ENCODE results near the gene ZNF285. TPM values are rescaled to one million over a fixed set of nuclear protein-coding genes. Genes with fewer than 3 reads are reported as not detected.

Gene ZNF285
- total RNA-seq, 1 experiment from 2014 or later: 1.4 TPM

Other genes with a start within 250 kb of the ZNF285 start
- gene ZNF226, start 236.5 kb downstream of the ZNF285 start, total RNA-seq (2021; ENCODE audit: unreplicated experiment): 21.7 TPM
- 15.4 TPM for gene ZNF227, start 189.1 kb downstream of the ZNF285 start, total RNA-seq (2021; ENCODE audit: unreplicated experiment)
- gene ZNF233, start 141.7 kb downstream of the ZNF285 start, total RNA-seq (2021; ENCODE audit: unreplicated experiment): 1.8 TPM
- 5.1 TPM for gene ZNF235, start 96.6 kb downstream of the ZNF285 start, total RNA-seq (2021; ENCODE audit: unreplicated experiment)
- 4.3 TPM for gene ZNF112, start 44.9 kb downstream of the ZNF285 start, total RNA-seq (2021; ENCODE audit: unreplicated experiment)
- gene ZNF229, start 46.9 kb upstream of the ZNF285 start, total RNA-seq (2021; ENCODE audit: unreplicated experiment): 11.9 TPM
- 6.7 TPM for gene ZNF180, start 98.9 kb upstream of the ZNF285 start, total RNA-seq (2021; ENCODE audit: unreplicated experiment)
- not detected for gene CEACAM20, start 128.1 kb upstream of the ZNF285 start, total RNA-seq (2021; ENCODE audit: unreplicated experiment)
- gene IGSF23, start 212.0 kb upstream of the ZNF285 start, total RNA-seq (2021; ENCODE audit: unreplicated experiment): not detected
- gene PVR, start 242.3 kb upstream of the ZNF285 start, total RNA-seq (2021; ENCODE audit: unreplicated experiment): 47.7 TPM